ENCODE measurements around the gene ZGLP1.

GRCh38 chr19:10328558-10329429 lies 19.2 kb upstream of the ZGLP1 start:
- TF ChIP-seq CTCF (conservative IDR thresholded peaks at IDR 0.05; ENCODE audit: low read length), result no peak
- no peak for TF ChIP-seq EZH2phosphoT487 (IDR thresholded peaks at IDR 0.05; ENCODE audit: borderline replicate concordance, low read depth, low read length)

Measured in OCI-LY7 (cell line).